ENCODE data around the gene PPCDC.

Gene PPCDC

DNA sequence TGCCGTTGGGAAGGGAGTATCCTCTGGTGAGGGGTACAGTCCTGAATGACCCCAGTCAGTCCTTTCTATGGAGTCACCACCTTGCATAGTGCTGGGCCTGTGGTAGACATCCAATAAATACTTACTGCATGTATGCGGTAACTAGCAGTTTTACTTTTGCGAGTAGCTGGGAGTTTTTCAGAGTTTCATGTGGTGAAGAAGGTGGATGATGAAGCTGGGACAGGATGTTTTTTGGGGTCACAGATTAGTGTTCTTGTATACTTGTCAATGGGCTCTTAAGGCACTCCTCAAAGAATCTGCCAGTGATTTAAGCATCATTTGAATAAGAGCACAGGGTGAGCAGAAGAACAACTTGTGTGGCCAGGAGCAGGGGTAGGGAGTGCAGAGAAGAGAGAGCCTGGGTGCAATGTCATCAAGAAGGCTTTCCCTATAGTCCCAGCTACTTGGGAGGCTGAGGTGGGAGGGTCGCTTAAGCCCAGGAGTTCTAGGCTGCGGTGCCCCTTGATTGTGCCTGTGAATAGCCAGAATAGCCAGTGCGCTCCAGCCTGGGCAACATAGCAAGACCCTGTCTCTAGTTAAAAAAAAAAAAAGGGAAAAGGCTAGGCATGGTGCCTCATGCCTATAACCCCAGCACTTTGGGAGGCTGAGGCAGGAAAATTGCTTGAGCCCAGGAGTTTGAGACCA lies 22.1 kb downstream of the PPCDC start:
- no peak for DNase-seq

DNA sequence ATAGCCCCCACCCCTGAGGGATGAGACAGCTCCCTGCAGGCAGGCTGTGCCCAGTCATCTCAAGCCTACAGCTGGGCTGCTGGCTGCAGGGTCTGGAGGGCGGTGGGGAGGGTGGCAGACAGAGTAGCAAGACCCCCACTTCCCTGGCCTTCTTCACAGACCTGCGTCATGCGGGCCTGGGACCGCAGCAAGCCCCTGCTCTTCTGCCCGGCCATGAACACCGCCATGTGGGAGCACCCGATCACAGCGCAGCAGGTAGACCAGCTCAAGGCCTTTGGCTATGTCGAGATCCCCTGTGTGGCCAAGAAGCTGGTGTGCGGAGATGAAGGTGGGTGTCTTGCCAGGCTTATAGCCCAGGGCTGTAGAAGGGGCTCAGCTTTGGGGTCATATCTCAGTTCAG lies 25.0 kb downstream of the PPCDC start:
- no peak for DNase-seq

DNA sequence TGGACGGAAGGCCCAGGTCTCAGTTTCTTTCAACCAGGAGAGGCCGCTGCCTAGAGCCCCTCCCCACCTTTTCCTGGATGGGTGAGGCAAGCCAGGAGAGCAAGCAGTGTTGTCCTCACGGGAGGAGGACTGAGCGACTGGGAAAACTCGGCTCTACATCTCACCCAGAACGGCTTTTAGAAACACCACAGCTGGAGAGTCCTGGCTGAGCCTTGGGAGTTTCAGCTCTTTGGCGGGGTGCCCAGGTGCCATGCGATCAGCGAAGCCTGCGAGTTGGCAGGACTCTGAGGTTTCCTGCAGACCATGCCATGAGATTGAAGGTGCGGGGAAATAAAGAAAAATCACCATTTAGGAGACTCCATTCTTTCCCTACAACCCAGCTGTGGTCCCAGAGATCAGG lies 26.0 kb downstream of the PPCDC start:
- no peak for DNase-seq

DNA sequence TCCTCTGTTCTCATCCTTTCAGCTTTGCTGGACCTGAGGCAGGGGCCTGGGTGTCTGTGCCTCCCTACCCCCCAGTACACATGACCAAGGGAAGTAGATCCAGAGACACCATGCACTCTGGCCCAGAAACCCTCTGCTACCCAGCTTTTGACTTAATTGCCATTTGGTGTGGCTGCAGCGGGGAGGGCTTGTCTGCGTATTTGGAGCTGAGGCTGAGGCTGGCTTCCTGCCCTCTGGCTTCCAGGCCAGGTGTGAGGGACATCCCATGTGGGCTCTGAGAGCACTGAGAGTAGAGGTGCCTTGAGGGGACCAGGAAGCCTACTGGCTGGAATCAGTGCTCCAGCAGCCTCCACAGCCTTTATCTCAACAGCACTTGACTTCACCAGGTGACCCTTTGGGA lies 26.9 kb downstream of the PPCDC start:
- DNase-seq = no peak

DNA sequence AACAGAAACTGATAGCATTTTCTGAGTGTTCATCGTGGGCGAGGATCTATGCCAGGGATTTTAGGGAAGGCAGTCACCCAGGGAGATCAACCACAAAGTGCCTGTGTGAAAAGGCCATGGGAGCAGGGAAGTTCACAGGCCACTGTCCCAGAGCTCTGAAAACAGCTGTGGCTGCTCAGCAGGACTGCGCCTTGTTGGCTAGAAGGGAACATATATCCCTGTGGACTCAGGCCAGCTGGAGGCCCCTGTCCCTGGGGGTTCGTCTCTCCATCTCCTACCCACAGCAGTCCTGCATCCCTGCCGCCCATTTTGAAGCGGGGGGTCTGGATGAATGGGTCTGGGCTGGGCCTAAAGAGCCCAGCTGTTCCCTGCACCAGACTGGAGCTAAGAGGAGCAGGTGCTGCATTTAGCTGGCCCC lies 27.8 kb downstream of the PPCDC start:
- DNase-seq = no peak

DNA sequence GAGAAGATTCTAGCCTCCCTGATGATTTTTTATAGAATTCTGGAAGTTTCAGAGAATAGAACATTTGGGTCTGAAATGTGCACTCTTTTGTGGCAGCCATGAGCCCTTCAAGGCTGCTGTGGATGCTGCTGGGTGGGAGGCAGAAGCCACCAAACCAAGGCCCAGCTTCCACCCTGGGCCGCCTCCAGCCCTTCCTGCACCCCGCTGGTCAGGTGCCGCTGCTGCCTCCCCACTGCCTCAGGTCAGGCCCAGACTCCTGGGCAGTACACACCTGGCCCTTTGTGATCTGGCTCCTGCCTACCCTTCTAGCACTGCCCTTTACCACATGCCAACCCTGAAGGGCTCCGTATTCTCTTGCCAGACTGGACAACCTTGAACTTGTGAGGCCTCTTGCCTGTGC lies 28.3 kb downstream of the PPCDC start:
- no peak for DNase-seq

DNA sequence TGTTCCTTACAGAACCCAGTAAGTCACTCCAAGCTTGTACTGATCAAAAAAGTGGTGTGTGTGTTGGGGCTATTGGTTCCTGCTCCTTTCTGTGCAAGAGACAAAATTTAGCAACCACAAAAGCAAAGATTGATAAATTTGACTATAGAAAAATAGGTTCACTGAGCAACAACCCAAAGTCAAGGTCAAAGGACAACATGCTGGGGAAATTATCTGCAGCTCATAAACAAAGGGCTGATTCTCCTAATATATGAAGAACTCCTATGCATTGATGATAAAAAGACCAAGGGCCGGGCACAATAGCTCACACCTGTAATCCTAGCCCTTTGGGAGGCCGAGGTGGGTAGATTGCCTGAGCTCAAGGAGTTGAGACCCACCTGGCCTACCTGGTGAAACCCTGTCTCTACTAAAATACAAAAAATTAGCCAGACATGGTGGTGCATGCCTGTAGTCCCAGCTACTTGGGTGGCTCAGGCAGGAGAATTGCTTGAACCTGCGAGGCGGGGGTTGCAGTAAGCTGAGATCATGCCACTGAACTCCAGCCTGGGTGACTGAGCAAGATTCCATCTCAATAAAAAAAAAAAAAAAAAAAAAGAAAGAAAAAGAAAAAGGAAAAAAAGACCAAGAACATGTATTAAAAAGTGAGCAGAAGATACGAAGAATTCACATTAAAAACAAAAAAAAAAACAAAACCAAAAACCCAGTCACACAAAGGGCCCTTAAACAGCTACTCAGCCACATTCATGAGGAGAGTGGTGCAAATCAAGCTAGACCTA lies 29.8 kb downstream of the PPCDC start:
- no peak for DNase-seq

DNA sequence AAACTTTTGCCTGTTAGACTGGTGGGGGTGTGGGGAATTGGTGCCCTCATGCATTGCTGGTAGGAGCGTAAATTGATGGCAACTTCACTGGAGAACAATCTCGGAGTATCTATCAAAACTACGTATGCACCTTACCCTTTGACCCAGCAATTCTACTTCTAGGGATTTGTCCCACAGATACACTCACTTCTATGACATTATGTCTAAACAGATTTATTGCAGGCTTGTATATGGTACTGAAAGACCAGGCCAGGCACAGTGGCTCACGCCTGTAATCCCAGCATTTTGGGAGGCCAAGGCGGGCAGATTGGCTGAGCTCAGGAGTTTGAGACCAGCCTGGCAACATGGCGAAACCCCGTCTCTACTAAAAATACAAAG lies 30.3 kb downstream of the PPCDC start:
- DNase-seq = no peak

DNA sequence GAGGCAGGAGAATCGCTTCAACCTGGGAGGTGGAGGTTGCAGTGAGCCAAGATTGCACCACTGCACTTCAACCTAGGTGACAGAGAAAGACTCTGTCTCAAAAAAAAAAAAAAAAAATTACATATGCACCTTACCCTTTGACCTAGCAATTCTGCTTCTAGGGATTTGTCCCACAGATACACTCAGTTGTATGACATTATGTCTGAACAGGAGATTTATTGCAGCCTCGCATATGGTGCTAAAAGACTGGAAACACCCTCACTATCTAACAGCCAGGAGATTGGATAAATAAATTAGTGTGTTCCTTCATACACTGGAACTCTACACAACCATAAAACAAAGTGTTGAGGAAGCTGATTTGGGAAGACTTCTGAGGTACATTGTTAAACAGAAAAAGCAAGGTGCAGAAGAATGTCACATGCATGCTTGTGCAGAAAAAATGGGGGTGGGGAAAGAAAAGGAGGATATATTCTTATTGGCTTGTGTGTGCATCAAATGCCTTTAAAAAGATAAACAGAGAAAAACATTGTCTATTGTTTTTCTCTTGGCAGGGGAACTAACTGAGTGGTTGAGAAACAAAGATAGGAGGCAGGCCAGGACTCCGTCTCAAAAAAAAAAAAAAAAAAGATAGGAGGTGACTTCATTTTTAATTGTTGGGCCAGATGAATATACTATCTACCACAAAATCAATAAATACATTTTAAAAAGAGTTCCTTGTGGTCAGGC lies 30.9 kb downstream of the PPCDC start:
- peak; percentile 37 for DNase-seq

DNA sequence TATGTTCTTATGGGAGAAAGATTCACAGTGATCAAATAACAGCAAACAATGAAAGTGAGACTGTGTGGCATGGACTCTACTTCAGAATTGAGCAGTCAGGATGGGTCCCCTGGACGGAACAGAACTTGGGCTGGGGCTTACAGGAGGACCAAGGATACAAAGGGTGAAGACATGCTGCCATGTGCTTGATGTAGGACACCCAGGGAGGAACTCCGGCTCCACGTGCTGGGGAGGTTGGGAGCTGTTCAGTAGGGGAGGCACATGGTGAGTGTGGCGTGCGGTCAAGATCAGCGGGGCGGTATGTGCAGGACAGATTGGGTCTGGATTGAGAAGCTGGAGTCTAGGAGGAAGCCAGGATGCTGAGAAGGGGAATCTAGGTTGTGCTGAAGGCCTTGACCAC lies 32.6 kb downstream of the PPCDC start:
- no peak for DNase-seq

DNA sequence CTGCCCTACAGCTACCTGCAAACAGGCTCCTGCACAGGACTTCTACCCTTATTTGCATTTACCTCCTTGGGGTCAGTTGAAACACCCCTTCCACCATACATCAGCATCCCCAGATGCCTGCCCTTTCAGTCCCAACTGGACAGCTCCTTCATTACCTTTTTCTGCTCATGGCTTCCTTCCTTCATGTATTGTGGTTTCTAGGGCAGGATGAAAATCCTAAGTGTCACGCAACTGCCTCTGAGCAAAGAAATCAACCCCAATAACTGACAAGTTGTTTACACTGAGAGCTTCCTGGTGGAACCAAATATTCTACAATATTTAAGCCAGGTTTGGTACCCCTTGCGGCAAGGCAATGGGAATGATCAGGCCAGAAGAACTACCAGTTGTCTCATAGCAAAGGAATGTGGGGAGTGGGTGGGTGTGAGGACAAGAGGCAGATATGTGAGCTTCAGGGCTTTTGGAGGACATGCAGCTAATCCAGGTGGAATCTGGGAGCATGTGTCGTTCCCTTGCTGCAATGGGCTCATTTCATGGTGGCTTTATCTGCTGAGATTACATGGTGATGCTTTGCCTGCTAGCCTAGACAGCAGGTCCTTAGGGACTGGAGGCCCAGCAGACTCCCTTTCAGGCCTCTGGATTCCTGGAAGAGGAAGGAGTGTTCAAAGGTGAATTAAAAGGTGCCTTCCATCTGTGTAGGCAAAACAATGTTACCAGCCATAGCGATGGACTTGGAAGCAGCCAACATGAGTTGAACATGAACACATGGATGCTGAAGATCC lies 34.9 kb downstream of the PPCDC start:
- DNase-seq = no peak

DNA sequence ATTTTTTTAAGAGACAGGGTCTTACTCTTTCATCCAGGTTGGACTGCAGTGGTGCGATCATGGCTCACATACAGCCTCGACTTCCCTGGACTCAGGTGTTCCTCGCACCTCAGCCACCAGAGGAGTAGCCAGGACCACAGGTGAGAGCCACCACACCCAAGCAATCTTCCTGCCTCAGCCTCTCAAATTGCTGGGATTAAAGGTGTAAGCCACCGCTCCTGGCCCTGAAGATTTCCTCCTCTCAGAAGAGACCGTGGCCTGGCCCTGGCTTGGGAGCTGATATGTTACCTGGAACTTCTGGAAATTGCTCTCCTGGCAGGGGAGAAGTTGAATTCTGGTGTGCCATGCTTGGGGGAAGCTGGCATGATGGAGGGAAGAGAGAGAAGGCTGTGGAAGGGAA lies 36.2 kb downstream of the PPCDC start:
- DNase-seq = no peak

DNA sequence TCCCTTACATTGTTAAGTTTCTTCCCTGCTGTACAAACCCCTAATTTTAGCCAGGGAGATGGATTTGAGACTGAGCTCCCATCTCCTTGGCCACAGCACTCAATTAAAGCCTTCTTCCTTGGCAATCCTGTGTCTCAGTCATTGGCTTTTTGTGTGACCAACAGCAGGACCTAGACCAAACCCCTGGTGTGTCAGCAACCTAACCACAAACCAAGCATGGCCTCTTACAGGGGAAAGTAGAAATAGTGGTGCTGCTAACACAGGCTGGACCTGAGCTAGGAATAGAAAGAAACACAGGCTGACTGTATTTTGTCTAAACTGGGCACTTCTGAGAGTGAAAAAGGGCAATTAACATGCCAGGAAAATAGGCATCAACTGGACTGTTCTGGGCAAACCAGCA lies 37.9 kb downstream of the PPCDC start:
- peak; percentile 84 for DNase-seq

DNA sequence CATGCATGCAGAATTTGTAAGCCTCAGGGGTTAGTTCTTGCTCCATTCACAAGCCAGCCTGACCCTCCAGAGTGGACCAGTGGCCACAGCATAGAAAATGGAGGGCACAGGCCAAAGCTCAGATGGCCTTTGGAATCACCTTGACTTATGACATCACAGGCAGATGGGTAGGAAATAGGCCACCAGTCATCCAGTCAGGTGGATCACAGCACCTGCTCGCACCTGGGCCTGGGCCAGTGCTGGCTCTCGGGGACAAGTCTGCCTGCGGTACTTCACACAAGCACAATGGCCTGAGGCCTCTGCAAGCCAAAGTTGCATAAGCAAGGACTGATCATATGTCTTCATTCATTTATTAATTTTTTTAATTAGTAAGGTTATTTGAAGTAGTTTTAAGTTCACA lies 39.3 kb downstream of the PPCDC start:
- no peak for DNase-seq

DNA sequence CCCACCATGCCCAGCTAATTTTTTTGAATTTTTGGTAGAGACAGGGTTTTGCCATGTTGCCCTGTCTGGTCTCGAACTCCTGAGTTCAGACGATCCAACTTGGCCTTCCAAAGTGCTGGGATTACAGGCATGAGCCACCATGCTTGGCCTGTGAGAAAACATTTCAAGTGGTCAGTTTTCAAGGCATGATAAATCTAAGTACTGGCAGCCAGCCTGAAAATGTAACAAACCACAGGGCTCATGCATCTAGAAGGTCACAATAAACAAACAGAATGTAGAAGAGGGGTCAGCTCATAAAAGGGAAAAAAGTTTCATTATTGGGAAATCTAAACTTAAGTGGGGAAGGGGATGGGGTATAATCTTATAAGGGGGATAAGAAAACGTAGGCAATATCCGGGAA lies 39.9 kb downstream of the PPCDC start:
- DNase-seq = peak; percentile 26

DNA sequence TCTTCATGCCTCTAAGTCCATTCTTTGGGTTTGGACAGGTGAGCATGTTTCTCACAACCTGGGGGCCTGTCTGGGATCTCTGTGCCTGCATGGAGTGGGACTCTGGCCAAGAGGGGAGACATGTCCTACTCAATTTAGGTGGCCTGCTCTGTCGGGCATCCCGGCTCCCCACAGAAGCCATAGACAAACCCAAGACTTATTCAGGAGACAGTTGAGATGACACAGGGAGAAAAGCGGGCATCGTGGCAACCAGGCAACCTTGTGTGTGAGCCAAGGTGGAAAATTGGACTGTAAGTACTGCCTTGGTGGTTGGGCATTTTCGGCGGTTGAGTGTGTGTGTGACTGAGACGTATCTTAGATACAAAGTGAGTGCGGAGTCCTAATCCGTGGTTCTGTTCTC lies 40.5 kb downstream of the PPCDC start:
- no peak for DNase-seq

DNA sequence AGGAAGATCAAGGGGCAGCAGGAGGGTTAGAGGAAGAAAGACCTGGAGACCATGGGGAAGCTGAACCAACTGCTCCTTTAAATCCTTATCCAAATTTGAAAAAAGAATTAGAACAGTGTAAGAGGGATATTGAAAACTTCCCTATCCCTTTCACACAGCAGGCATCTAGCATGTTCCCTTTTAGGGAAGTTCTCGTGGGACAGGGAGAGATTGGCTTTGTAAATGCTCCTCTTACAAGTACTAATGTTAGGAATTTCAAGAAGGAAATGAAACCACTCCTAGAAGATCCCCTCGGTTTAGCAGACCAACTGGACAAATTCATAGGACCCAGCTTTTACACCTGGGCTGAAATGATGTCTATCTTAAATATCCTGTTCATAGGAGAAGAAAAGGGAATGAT lies 41.5 kb downstream of the PPCDC start:
- DNase-seq = peak; percentile 45

DNA sequence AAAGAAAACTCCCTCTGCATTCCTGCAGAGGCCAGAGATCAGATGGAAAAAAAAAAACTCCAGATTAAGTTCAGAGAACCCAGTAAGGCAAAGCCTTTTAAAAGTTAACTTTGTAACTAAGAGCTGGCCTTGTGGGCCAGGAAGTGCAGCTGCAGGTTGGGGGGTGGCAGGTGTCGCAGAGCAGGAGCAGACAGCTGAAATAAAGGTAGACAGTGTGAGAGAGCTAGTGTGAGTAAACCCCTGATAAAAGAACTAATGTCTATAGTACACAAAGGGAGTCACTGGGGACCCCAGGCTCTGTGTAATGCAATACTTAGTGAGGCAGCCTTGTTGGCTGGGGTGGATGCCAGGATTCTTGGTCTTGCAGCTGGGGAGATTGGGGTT lies 42.1 kb downstream of the PPCDC start:
- DNase-seq = no peak

DNA sequence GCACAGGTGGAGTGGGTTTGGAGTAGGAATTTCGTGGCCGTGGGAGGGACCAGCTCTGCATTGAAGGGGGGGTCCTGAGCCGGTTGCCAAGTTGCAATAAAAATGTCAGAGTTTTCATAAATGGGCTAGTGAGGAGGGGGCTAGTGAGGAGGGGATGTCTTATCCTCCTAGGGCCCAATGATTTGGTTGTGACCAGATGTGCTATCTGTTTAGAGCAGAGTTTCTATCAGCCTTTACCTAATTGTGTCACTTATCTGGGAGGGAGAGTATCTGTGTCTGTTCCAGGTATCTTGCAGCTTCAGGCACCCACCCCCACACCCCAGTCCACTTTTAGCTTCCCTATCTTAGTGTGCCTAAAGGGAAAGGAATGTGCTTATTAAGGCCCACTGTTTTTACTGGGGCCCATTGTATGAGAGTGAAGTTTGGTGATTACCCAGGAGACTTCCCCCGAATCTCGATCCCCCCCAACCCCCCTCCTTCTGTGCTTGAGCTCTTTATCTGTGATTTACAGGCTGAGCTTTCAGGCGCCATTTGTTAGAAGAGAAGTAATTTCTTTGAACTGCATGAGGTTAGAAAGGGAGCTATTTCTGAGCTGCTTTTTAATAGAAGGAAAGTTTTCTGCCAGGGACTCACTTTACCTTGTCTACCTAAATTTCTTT lies 42.6 kb downstream of the PPCDC start:
- peak; percentile 98 for DNase-seq

DNA sequence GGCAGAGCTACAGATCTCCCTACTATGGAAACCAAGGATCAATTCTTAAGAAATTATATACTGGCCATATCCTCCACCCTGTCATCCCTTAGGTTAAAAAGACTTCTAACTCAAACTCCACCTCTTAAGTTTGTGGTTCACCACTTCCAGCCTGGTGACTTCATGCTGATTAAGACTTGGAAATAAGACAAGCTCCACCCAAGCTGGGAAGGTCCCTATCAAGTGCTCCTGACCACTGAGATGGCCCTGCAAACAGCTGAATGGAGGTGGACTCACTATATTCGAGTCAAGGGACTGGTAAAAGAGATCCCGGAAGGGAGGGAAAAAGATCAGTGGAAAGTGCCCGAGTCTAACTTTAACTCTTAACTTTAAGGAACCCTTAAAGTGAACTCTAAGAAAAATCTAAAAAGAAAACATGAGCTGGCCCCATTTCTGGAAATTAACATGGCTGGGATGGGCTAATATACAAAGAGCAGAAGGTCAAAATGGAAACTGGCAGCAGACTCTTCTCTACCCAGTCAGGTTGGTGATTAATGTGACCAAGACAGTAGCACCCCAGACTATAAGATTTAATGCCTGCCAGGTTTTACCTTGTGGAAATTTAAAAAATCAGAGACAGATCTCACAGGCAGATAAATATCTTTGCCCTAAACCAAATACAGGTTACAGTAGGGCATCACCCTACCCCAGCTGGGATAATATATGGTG lies 43.9 kb downstream of the PPCDC start:
- peak; percentile 95 for DNase-seq

DNA sequence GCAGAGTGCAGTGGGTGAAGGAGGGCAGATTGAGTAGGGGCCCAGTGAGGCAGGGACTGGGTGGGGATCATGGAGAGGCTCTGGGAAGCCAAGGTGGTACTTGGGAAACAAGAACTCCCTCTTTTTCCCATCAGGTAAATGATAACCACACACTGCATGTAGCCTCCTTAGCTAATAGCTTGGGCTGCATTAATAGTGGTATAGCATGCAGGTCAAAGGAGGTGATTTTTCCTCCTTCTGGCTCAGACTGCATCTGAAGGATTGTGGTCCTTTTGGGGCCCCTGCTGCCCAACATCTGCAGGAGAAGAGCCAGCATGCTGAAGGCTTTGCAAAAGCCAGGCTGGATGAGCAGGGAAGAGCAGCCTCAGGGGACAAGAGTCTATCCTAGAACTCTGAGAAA lies 45.4 kb downstream of the PPCDC start:
- DNase-seq = no peak

DNA sequence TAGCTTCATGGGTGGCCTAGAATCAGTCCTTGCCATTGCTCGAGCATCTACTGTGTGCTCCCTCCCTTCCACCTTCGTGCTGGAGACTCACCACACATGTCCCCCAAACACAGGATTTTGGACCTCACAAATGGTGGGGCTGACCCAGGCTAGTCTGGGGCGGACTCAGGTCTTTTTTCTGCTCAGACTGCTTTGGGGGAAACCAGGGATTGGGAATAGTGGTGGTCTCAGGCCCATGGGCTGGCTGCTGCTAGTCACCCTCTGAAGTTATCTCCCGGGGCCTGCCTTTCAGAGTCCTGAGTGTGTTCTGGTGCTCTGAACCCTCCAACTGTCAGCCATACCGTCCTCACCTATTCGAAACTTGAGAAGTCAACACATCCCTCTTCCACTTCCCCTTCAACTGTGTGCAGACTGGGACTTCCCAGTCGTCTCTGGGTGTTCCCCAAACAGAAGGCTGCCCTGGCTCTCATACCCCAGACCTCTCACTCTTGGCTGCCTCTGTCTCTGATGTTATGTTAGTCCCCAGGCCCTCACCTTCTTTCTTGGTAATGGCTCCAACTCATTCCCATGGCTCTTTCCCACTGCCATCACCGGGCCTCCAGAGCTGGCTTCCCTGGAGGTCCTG lies 46.0 kb downstream of the PPCDC start:
- DNase-seq = peak; percentile 10

All from OCI-M1 (cell line).